GM12878 (cell line): ENCODE measurements around the gene RANGRF. TPM values are rescaled to one million over a fixed set of nuclear protein-coding genes. Genes with fewer than 3 reads are reported as not detected.

Experiments
- ATAC-seq: fragments of 200-7000 bp; cut with Tn5 transposase; 3 replicates; pipeline ENCODE4 v1.9.1; 2020; ENCODE audit warnings: mild to moderate bottlenecking, moderate library complexity
- BruUV-seq: library from RNA; stranded (reverse); fragments of 400-500 nt; replicated peaks from 2 replicates; lab custom pipeline; 2021; lab: Mats Ljungman, UMichigan
- CTCF ChIA-PET: fragments of 300-600 bp; sonication (Branson Sonifier 250); formaldehyde crosslinking; extraction: SDS; loops from one replicate; lab custom pipeline; 2021; ENCODE audit warnings: inconsistent platforms; lab: Yijun Ruan, JAX
- POLR2A ChIA-PET: fragments of 350-600 bp; formaldehyde crosslinking; extraction: SDS; loops from one replicate; lab custom pipeline; 2021; ENCODE audit warnings: inconsistent platforms; lab: Charles Lee
- RAD21 ChIA-PET: fragments of 300-600 bp; sonication (Branson Sonifier 250); formaldehyde crosslinking; loops from one replicate; lab custom pipeline; 2023; ENCODE audit warnings: antibody characterized with exemption; ENCODE audit not compliant: unreplicated experiment; lab: Charles Lee
- SMC1A ChIA-PET: fragments of 300-600 bp; sonication (Branson Sonifier 250); formaldehyde crosslinking; loops from one replicate; lab custom pipeline; 2023; ENCODE audit not compliant: unreplicated experiment, uncharacterized antibody; lab: Charles Lee
- DNase-seq: peaks from one replicate; pipeline ENCODE4 v3.0.0-alpha.2; 2011; ENCODE audit warnings: low read depth, low spot score
- FAIRE-seq: peaks from 3 replicates; lab custom pipeline; 2011; peaks lifted over from hg19 to GRCh38; lab: Jason Lieb, UNC
- H2AFZ ChIP-seq: 2 replicates; pipeline ENCODE4 v1.6.0; 2011; ENCODE audit warnings: low read depth, low read length, control low read depth; ENCODE audit not compliant: control insufficient read depth
- H3K27ac ChIP-seq: 2 replicates; pipeline ENCODE4 v1.5.1; 2011; ENCODE audit warnings: control low read depth; ENCODE audit not compliant: control insufficient read depth, insufficient read depth
- H3K27me3 ChIP-seq, 2 experiments: replicated peaks in 1 of 2; 2 replicates each; pipeline versions ENCODE4 v1.6.0 to v1.6.1; 2011; ENCODE audit warnings: low read length in 1 of 2; ENCODE audit not compliant: control insufficient read depth in 2 of 2, insufficient read depth in 2 of 2
- H3K36me3 ChIP-seq, 2 experiments: 2 replicates each; pipeline ENCODE4 v1.5.1; 2011; ENCODE audit warnings: low read length in 1 of 2; ENCODE audit not compliant: control insufficient read depth in 2 of 2, insufficient read depth in 2 of 2
- H3K4me1 ChIP-seq: 2 replicates; pipeline ENCODE4 v1.6.1; 2011; ENCODE audit warnings: mild to moderate bottlenecking, low read length, moderate library complexity, mixed read lengths; ENCODE audit not compliant: control insufficient read depth, insufficient read depth
- H3K4me2 ChIP-seq: 2 replicates; pipeline ENCODE4 v1.6.0; 2011; ENCODE audit warnings: control low read depth; ENCODE audit not compliant: control insufficient read depth, insufficient read depth
- H3K4me3 ChIP-seq: fragments of 200-600 bp; sonication (generic); 2 replicates; pipeline ENCODE4 v1.5.1; 2016
- H3K79me2 ChIP-seq: 2 replicates; pipeline ENCODE4 v1.6.0; 2011; ENCODE audit warnings: low read length; ENCODE audit not compliant: control insufficient read depth, insufficient read depth
- H3K9ac ChIP-seq: 2 replicates; pipeline ENCODE4 v1.8.0; 2011; ENCODE audit warnings: low read length, control low read depth, mixed read lengths; ENCODE audit not compliant: control insufficient read depth, insufficient read depth
- H3K9me3 ChIP-seq: replicated peaks from 3 replicates; pipeline ENCODE4 v1.5.1; 2011; ENCODE audit warnings: mild to moderate bottlenecking, low read length; ENCODE audit not compliant: control insufficient read depth, insufficient read depth
- H4K20me1 ChIP-seq: 2 replicates; pipeline ENCODE4 v1.6.0; 2011; ENCODE audit not compliant: control insufficient read depth, insufficient read depth
- CHD1 ChIP-seq: IDR thresholded peaks from 2 replicates; pipeline ENCODE4 v1.6.1; 2012; ENCODE audit warnings: low read depth, low read length, improper control_type of control experiment
- IKZF1 ChIP-seq: fragments of 450-650 bp; conservative IDR thresholded peaks from 2 replicates; pipeline ENCODE4 v1.6.1; 2017; ENCODE audit warnings: antibody characterized with exemption, mild to moderate bottlenecking
- MEF2B ChIP-seq: fragments of 450-650 bp; IDR thresholded peaks from 2 replicates; pipeline ENCODE4 v1.6.1; 2018; ENCODE audit warnings: mild to moderate bottlenecking, moderate library complexity; ENCODE audit not compliant: partially characterized antibody, poor library complexity, severe bottlenecking
- PAX5 ChIP-seq: IDR thresholded peaks from 2 replicates; pipeline ENCODE4 v1.6.1; 2011; ENCODE audit warnings: low read depth, low read length, borderline replicate concordance
- POLR2AphosphoS5 ChIP-seq: IDR thresholded peaks from 2 replicates; pipeline ENCODE4 v1.6.1; 2011; ENCODE audit warnings: mild to moderate bottlenecking, low read length, inconsistent platforms
- POU2F2 ChIP-seq: IDR thresholded peaks from 3 replicates; pipeline ENCODE4 v1.6.1; 2011; ENCODE audit warnings: low read depth, mild to moderate bottlenecking, low read length, borderline replicate concordance
- RAD21 ChIP-seq: IDR thresholded peaks from 2 replicates; pipeline ENCODE4 v1.6.1; 2011; ENCODE audit warnings: mild to moderate bottlenecking, low read depth, low read length, moderate library complexity; ENCODE audit not compliant: insufficient read depth
- RAD51 ChIP-seq: fragments of 450-650 bp; IDR thresholded peaks from 2 replicates; pipeline ENCODE4 v1.6.1; 2016; ENCODE audit warnings: moderate library complexity, mild to moderate bottlenecking, inconsistent platforms
- RB1 ChIP-seq: fragments of 450-650 bp; formaldehyde crosslinking; IDR thresholded peaks from 2 replicates; pipeline ENCODE4 v1.6.1; 2017; ENCODE audit warnings: mild to moderate bottlenecking, borderline replicate concordance
- RUNX3 ChIP-seq: IDR thresholded peaks from 2 replicates; pipeline ENCODE4 v1.6.1; 2012; ENCODE audit warnings: low read length, inconsistent platforms
- SMC3 ChIP-seq: IDR thresholded peaks from 2 replicates; pipeline ENCODE4 v1.6.1; 2011; ENCODE audit warnings: low read length, improper control_type of control experiment, borderline replicate concordance
- TAF1 ChIP-seq: IDR thresholded peaks from 2 replicates; pipeline ENCODE4 v1.6.1; 2011; ENCODE audit warnings: mild to moderate bottlenecking, low read depth, low read length, borderline replicate concordance
- WRNIP1 ChIP-seq: IDR thresholded peaks from 2 replicates; pipeline ENCODE4 v1.6.1; 2011; ENCODE audit warnings: low read depth, low read length, improper control_type of control experiment, borderline replicate concordance
- YY1 ChIP-seq: IDR thresholded peaks from 2 replicates; pipeline ENCODE4 v1.6.1; 2011; ENCODE audit warnings: low read depth, mild to moderate bottlenecking, low read length
- ZSCAN29 ChIP-seq: fragments of 450-650 bp; IDR thresholded peaks from 2 replicates; pipeline ENCODE4 v1.6.1; 2017; ENCODE audit warnings: mild to moderate bottlenecking, moderate library complexity
- WGBS: methylation state at CpG from one replicate; pipeline ENCODE4 v1.1.6; 2016; ENCODE audit warnings: low lambda C conversion rate; ENCODE audit not compliant: insufficient replicate concordance, insufficient coverage; ENCODE audit errors: missing lambda C conversion rate; 5-methylcytosine and 5-hydroxymethylcytosine counted together
- in situ Hi-C: fragments of 300-500 bp; cut with MboI; formaldehyde crosslinking; loops from 9 replicates; pipeline ENCODE4 v1.14.3; 2018; ENCODE audit warnings: mixed read lengths
- intact Hi-C: fragments of 100-400 bp; cut with micrococcal nuclease; formaldehyde crosslinking; loops from one replicate; pipeline ENCODE4 v1.14.2; 2022; ENCODE audit not compliant: unreplicated experiment
- polyA plus RNA-seq, 11 experiments: library from polyadenylated mRNA; depleted of rRNA in 4 of 11; unstranded in 6 of 11; stranded (reverse) in 5 of 11; fragments of >200 nt; fragmentation: Nextera tagmentation in 4 of 11; fragmentation: Illumina TruSeq in 1 of 11; extraction: Ambion mirVana in 4 of 11; extraction: Trizol in 1 of 11; gene quantifications; 1 replicate in 1 of 11; 2 replicates in 10 of 11; pipeline versions ENCODE4 v1.2.1 to v1.2.3, GENCODE V29; 2011 to 2016; ENCODE audit warnings: inconsistent platforms in 2 of 11, missing spikeins in 2 of 11, low read depth in 1 of 11
- total RNA-seq, 4 experiments: library from RNA; depleted of rRNA in 3 of 4; stranded (reverse); fragments of >200 nt in 3 of 4; fragmentation: Illumina TruSeq in 1 of 4; extraction: Trizol in 1 of 4; gene quantifications; 2 replicates each; pipeline versions ENCODE4 v1.2.1 to v1.2.3, GENCODE V29; 2013 to 2021
- TF ChIP-seq, protein P1 (sequence below): IDR thresholded peaks from 2 replicates; pipeline ENCODE4 v1.6.1; 2012; ENCODE audit warnings: low read depth, low read length, improper control_type of control experiment
- TF ChIP-seq, protein P2 (sequence below): IDR thresholded peaks from 2 replicates; pipeline ENCODE4 v1.6.1; 2012; ENCODE audit warnings: low read depth, low read length, improper control_type of control experiment
- TF ChIP-seq, protein P3 (sequence below), 3 experiments: IDR thresholded peaks in 2 of 3; conservative IDR thresholded peaks in 1 of 3; 2 replicates each; pipeline ENCODE4 v1.5.1; 2011; ENCODE audit warnings: low read depth in 3 of 3, low read length in 3 of 3, mild to moderate bottlenecking in 3 of 3, control low read depth in 2 of 3, moderate library complexity in 2 of 3, inconsistent platforms in 1 of 3, mixed read lengths in 1 of 3; ENCODE audit not compliant: control insufficient read depth in 2 of 3, insufficient read depth in 1 of 3; ENCODE audit errors: extremely low read depth in 1 of 3
- TF ChIP-seq, protein P4 (sequence below): IDR thresholded peaks from 2 replicates; pipeline ENCODE4 v1.6.1; 2011; ENCODE audit warnings: mild to moderate bottlenecking, low read depth, low read length, moderate library complexity; ENCODE audit not compliant: insufficient replicate concordance

RANGRF gene
- total and polyA plus RNA-seq, 10 of the 15 experiments (the other 5 are each of a cell fraction or from before 2014, with no cell fraction given) = 30.1 to 181 (median 61.4) TPM

DNA sequence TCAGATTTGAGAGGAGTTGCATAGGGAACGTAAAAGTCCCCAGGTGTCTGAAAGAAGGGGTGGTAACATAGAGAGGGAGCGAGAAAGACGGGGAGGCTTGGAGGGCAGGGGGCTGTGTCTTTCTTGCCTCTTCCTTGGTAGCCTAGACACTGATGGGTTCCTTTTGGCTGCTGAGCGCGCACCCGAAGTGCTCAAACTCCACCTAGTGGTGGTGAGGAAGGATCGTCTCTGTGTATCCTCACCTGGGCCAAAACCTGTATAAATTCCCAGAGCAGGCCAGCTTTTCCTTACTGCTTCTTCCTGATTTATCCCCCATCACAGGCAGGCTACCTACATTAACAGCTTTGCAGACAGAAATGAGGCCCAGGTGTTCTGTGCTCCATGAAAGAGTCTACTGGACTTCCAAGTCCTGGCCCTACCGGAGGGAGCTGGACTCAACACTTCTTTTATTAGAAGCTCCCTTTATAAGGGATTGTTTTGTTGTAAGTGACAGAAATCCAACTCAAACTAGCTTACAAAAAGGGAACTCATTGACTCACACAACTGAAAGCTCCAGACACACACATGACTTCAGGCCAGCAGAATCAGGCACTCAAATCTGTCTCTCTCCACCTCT is 12.3 kb downstream of the RANGRF start:
- 13% methylated on average over 8 of the region's 8 CpGs for WGBS
- intact Hi-C loops (loop anchor here (1.0 to 5.0 kb wide), 4 partner anchors 52 to 163 kb away; partner anchors contain the start of genes CTC1 and PFAS), in situ Hi-C loops (no loop called here)
- H3K4me3 ChIP-seq = no peak overlapping the region
- peak overlapping the region; percentile 68 for H2AFZ ChIP-seq
- no peaks in the 10 kb centered on the region for H3K9me3 ChIP-seq
- ChIA-PET RAD21 (interaction anchor here (0.6 to 2.3 kb wide), 14 partner anchors 12 to 243 kb away, joined by 3 to 14 read pairs (median 4); partner anchors contain the start of gene RANGRF), SMC1A (interaction anchor here (0.7 to 5.2 kb wide), 14 partner anchors 12 to 615 kb away, joined by 3 to 54 read pairs (median 4); partner anchors contain the start of genes AURKB and RANGRF), CTCF (interaction anchor here (0.6 to 3.7 kb wide), 42 partner anchors 8 to 446 kb away, joined by 3 to 38 read pairs (median 4); partner anchors contain the start of genes AURKB, CTC1, PFAS and RANGRF), POLR2A (interaction anchor here (0.7 to 2.2 kb wide), 3 partner anchors 54 to 111 kb away, joined by 3 to 6 read pairs (median 4); partner anchors contain the start of gene BORCS6)
- DNase-seq (peak; percentile 31), ATAC-seq (peak; percentile 98), FAIRE-seq (peak; percentile 90)
- H3K36me3 ChIP-seq = no peaks in the 10 kb centered on the region
- no peaks in the 10 kb centered on the region for H3K4me1 ChIP-seq
- H3K27ac ChIP-seq = no peak overlapping the region
- no peaks in the 10 kb centered on the region for H3K27me3 ChIP-seq
- H3K9ac ChIP-seq = no peak overlapping the region
- H3K79me2 ChIP-seq = no peaks in the 10 kb centered on the region
- no peaks in the 10 kb centered on the region; the same call in 1 of the 2 replicates for H4K20me1 ChIP-seq
- no peak overlapping the region for H3K4me2 ChIP-seq
- BruUV-seq = no TSS peak
- peak; percentile 90 for TF ChIP-seq RAD21
- TF ChIP-seq, protein P1, sequence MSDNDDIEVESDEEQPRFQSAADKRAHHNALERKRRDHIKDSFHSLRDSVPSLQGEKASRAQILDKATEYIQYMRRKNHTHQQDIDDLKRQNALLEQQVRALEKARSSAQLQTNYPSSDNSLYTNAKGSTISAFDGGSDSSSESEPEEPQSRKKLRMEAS = no peak
- peak; percentile 42; the same call in 1 of the 2 replicates for TF ChIP-seq IKZF1
- TF ChIP-seq ZSCAN29 = no peak
- no peak for TF ChIP-seq POLR2AphosphoS5
- no peak for TF ChIP-seq WRNIP1
- TF ChIP-seq, protein P2, sequence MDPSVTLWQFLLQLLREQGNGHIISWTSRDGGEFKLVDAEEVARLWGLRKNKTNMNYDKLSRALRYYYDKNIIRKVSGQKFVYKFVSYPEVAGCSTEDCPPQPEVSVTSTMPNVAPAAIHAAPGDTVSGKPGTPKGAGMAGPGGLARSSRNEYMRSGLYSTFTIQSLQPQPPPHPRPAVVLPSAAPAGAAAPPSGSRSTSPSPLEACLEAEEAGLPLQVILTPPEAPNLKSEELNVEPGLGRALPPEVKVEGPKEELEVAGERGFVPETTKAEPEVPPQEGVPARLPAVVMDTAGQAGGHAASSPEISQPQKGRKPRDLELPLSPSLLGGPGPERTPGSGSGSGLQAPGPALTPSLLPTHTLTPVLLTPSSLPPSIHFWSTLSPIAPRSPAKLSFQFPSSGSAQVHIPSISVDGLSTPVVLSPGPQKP = no peak
- TF ChIP-seq RAD51 = no peak
- no peak for TF ChIP-seq TAF1
- peak; percentile 77 for TF ChIP-seq YY1
- TF ChIP-seq SMC3 = peak; percentile 91
- TF ChIP-seq, protein P3, sequence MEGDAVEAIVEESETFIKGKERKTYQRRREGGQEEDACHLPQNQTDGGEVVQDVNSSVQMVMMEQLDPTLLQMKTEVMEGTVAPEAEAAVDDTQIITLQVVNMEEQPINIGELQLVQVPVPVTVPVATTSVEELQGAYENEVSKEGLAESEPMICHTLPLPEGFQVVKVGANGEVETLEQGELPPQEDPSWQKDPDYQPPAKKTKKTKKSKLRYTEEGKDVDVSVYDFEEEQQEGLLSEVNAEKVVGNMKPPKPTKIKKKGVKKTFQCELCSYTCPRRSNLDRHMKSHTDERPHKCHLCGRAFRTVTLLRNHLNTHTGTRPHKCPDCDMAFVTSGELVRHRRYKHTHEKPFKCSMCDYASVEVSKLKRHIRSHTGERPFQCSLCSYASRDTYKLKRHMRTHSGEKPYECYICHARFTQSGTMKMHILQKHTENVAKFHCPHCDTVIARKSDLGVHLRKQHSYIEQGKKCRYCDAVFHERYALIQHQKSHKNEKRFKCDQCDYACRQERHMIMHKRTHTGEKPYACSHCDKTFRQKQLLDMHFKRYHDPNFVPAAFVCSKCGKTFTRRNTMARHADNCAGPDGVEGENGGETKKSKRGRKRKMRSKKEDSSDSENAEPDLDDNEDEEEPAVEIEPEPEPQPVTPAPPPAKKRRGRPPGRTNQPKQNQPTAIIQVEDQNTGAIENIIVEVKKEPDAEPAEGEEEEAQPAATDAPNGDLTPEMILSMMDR (IDR thresholded peaks at IDR 0.05 in 2 of 3, conservative IDR thresholded peaks at IDR 0.05 in 1 of 3; ENCODE audit: control insufficient read depth in 2 of 3, extremely low read depth in 1 of 3, insufficient read depth in 1 of 3, low read depth in 3 of 3, low read length in 3 of 3) = peak; percentile 86 to 96 (median 90); a peak in 5 of 6 replicates
- no peak for TF ChIP-seq MEF2B
- TF ChIP-seq, protein P4, sequence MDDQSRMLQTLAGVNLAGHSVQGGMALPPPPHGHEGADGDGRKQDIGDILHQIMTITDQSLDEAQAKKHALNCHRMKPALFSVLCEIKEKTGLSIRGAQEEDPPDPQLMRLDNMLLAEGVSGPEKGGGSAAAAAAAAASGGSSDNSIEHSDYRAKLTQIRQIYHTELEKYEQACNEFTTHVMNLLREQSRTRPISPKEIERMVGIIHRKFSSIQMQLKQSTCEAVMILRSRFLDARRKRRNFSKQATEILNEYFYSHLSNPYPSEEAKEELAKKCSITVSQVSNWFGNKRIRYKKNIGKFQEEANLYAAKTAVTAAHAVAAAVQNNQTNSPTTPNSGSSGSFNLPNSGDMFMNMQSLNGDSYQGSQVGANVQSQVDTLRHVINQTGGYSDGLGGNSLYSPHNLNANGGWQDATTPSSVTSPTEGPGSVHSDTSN = peak; percentile 14
- peak; percentile 30; the same call in 1 of the 2 replicates for TF ChIP-seq RB1
- 0 out of 2 replicates have a peak, but pooled peaks have one; percentile 37 for TF ChIP-seq PAX5
- TF ChIP-seq CHD1 = no peak
- 0 out of 2 replicates have a peak, but pooled peaks have one; percentile 16 for TF ChIP-seq RUNX3
- peak; percentile 45; the same call in 1 of the 3 replicates for TF ChIP-seq POU2F2
